B cell (primary cell): ENCODE data around the gene ZEB1. TPM values are rescaled to one million over a fixed set of nuclear protein-coding genes. Genes with fewer than 3 reads are reported as not detected.
A peak's percentile ranks its signal among the peaks of the same experiment; 100 is the strongest.

Experiments
- ATAC-seq: fragments of 200-7000 bp; cut with Tn5 transposase; one replicate; pipeline ENCODE4 v1.10.0; 2021; ENCODE audit warnings: low read depth, mild to moderate bottlenecking, moderate number of reproducible peaks, moderate library complexity
- CTCF ChIA-PET: fragments of 350-600 bp; sonication (Branson Sonifier 250); formaldehyde crosslinking; loops from one replicate; lab custom pipeline; 2021; ENCODE audit warnings: antibody characterized with exemption, inconsistent platforms; lab: Charles Lee
- POLR2A ChIA-PET: fragments of 350-600 bp; sonication (Branson Sonifier 250); formaldehyde crosslinking; loops from one replicate; lab custom pipeline; 2021; ENCODE audit warnings: antibody characterized with exemption; lab: Charles Lee
- DNase-seq: peaks from one replicate; pipeline ENCODE4 v3.0.0; 2013
- H2AFZ ChIP-seq: 2 replicates; pipeline ENCODE4 v1.6.1; 2012; ENCODE audit warnings: mild to moderate bottlenecking, low read depth, low read length; ENCODE audit not compliant: insufficient read depth, poor library complexity, severe bottlenecking
- H3K27ac ChIP-seq, 2 donors: 1 replicate in 1 of 2; 2 replicates in 1 of 2; pipeline ENCODE4 v1.5.1; 2012 to 2013; ENCODE audit warnings: low read length in 2 of 2, mild to moderate bottlenecking in 2 of 2, moderate library complexity in 1 of 2
- H3K27me3 ChIP-seq, 4 experiments: fragments of 200-600 bp in 1 of 4; sonication (generic) in 1 of 4; replicated peaks in 1 of 4; 1 replicate in 2 of 4; 2 replicates in 2 of 4; pipeline versions ENCODE4 v1.6.1 to v1.7.0; 2013 to 2016; ENCODE audit warnings: low read length in 3 of 4, mild to moderate bottlenecking in 2 of 4, mixed read lengths in 1 of 4, moderate library complexity in 1 of 4; ENCODE audit not compliant: insufficient read depth in 4 of 4, control insufficient read depth in 3 of 4; ENCODE audit errors: control extremely low read depth in 1 of 4
- H3K36me3 ChIP-seq, 2 experiments: replicated peaks in 1 of 2; 1 replicate in 1 of 2; 2 replicates in 1 of 2; pipeline versions ENCODE4 v1.6.1 to v1.7.1; 2013; ENCODE audit warnings: low read length in 1 of 2; ENCODE audit not compliant: insufficient read depth in 2 of 2, control insufficient read depth in 1 of 2; ENCODE audit errors: control extremely low read depth in 1 of 2, extremely low read depth in 1 of 2
- H3K4me1 ChIP-seq, 2 donors: fragments of 200-600 bp in 1 of 2; sonication (generic) in 1 of 2; 1 replicate in 1 of 2; 2 replicates in 1 of 2; pipeline versions ENCODE4 v1.5.1 to v1.6.1; 2013 to 2017; ENCODE audit warnings: low read length in 2 of 2; ENCODE audit not compliant: control insufficient read depth in 2 of 2, insufficient read depth in 2 of 2
- H3K4me2 ChIP-seq: replicated peaks from 2 replicates; pipeline ENCODE3; 2012; ENCODE audit warnings: mild to moderate bottlenecking, low read depth, low read length; ENCODE audit not compliant: poor library complexity, severe bottlenecking
- H3K4me3 ChIP-seq, 5 experiments: fragments of 200-600 bp in 1 of 5; sonication (generic) in 1 of 5; 1 replicate in 3 of 5; 2 replicates in 2 of 5; pipeline versions ENCODE4 v1.5.1 to v1.7.0; 2011 to 2016; ENCODE audit warnings: low read length in 4 of 5, mild to moderate bottlenecking in 4 of 5, low read depth in 2 of 5, control low read depth in 1 of 5, moderate library complexity in 1 of 5; ENCODE audit not compliant: insufficient read depth in 1 of 5; ENCODE audit errors: control extremely low read depth in 1 of 5, extremely low read depth in 1 of 5
- H3K79me2 ChIP-seq: fragments of 200-600 bp; sonication (generic); one replicate; pipeline ENCODE4 v1.6.0; 2016; ENCODE audit warnings: low read length; ENCODE audit not compliant: control insufficient read depth, insufficient read depth
- H3K9ac ChIP-seq: fragments of 200-600 bp; sonication (generic); 2 replicates; pipeline ENCODE4 v1.6.1; 2017; ENCODE audit warnings: mild to moderate bottlenecking, low read length, moderate library complexity
- H3K9me3 ChIP-seq, 3 donors: one replicate each; pipeline versions ENCODE4 v1.6.1 to v1.7.1; 2013; ENCODE audit warnings: low read length in 2 of 3; ENCODE audit not compliant: control insufficient read depth in 2 of 3, insufficient read depth in 1 of 3; ENCODE audit errors: control extremely low read depth in 1 of 3
- H4K20me1 ChIP-seq: 2 replicates; pipeline ENCODE4 v1.6.0; 2012; ENCODE audit warnings: mild to moderate bottlenecking, low read length; ENCODE audit not compliant: insufficient read depth, control insufficient read depth, poor library complexity, severe bottlenecking
- H3K27ac Mint-ChIP-seq: one replicate; pipeline ENCODE4 v1.8.0; 2021; ENCODE audit warnings: mixed read lengths
- H3K27me3 Mint-ChIP-seq: one replicate; pipeline ENCODE4 v1.8.0; 2021; ENCODE audit warnings: mixed read lengths
- H3K4me1 Mint-ChIP-seq: one replicate; pipeline ENCODE4 v1.8.0; 2021; ENCODE audit warnings: mixed read lengths
- H3K4me3 Mint-ChIP-seq: one replicate; pipeline ENCODE4 v1.8.0; 2021; ENCODE audit warnings: mixed read lengths
- H3K9me3 Mint-ChIP-seq: one replicate; pipeline ENCODE4 v1.8.0; 2022; ENCODE audit warnings: mixed read lengths; ENCODE audit not compliant: insufficient read depth
- EZH2 ChIP-seq: IDR thresholded peaks from 2 replicates; pipeline ENCODE4 v1.6.1; 2012; ENCODE audit warnings: borderline replicate concordance, low read depth, mild to moderate bottlenecking, moderate library complexity, low read length; ENCODE audit not compliant: insufficient read depth, poor library complexity, severe bottlenecking
- WGBS: methylation state at CpG from one replicate; pipeline ENCODE4 v1.1.5; 2013; ENCODE audit warnings: missing lambda C conversion rate; ENCODE audit not compliant: insufficient coverage; 5-methylcytosine and 5-hydroxymethylcytosine counted together
- intact Hi-C: fragments of 100-400 bp; cut with micrococcal nuclease; formaldehyde crosslinking; loops from one replicate; pipeline ENCODE4 v1.10.0; 2022
- polyA plus RNA-seq: library from polyadenylated mRNA; depleted of rRNA; stranded (reverse); fragments of >200 nt; gene quantifications from 2 replicates; pipeline ENCODE4 v1.2.3, GENCODE V29; 2012
- total RNA-seq, 2 donors: library from RNA; stranded (reverse); fragments of 120-200 nt in 1 of 2; gene quantifications; 1 replicate in 1 of 2; 2 replicates in 1 of 2; pipeline versions ENCODE4 v1.2.3 to v1.2.4, GENCODE V29; 2013 to 2022
- TF ChIP-seq, protein P1 (sequence below): fragments of 200-600 bp; IDR thresholded peaks from one replicate; pipeline ENCODE4 v1.8.0; 2022; ENCODE audit warnings: antibody characterized with exemption, mild to moderate bottlenecking

Gene ZEB1
- total and polyA plus RNA-seq, 2 donors (not counting 1 experiment from before 2014, with no cell fraction given) = 11.2 to 96.7 TPM

DNA sequence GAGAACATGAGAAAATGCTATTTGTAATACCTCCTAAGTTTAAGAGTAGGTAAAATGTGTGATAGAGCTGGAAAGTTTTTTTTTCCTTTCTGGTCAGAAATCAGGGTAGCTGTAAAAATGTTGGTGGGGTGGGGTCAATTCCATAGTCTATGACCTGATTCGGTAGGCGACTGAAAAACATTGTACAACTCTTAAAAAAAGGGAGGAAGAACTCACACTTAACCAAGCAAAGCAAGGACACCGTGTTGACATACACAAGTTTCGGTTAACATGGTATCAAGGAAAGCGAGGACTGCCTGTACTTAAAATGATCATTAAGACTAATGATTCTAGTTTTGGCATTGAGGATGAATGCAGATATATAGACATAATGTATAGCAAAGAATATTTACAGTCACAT is 1.8 kb upstream of the ZEB1 start:
- H3K36me3 ChIP-seq = no peaks in the 10 kb centered on the region
- H3K79me2 ChIP-seq = peaks cover 47% of the 10 kb centered on the region
- WGBS = no CpG with 5 or more reads among the region's 5 CpGs
- POLR2A ChIA-PET = no interaction called here
- CTCF ChIA-PET = no interaction called here
- H3K4me1 ChIP-seq = peaks cover 13 to 16% of the 10 kb centered on the region in 2 donors
- H3K9me3 ChIP-seq = no peaks in the 10 kb centered on the region
- no peak for TF ChIP-seq EZH2
- TF ChIP-seq, protein P1, sequence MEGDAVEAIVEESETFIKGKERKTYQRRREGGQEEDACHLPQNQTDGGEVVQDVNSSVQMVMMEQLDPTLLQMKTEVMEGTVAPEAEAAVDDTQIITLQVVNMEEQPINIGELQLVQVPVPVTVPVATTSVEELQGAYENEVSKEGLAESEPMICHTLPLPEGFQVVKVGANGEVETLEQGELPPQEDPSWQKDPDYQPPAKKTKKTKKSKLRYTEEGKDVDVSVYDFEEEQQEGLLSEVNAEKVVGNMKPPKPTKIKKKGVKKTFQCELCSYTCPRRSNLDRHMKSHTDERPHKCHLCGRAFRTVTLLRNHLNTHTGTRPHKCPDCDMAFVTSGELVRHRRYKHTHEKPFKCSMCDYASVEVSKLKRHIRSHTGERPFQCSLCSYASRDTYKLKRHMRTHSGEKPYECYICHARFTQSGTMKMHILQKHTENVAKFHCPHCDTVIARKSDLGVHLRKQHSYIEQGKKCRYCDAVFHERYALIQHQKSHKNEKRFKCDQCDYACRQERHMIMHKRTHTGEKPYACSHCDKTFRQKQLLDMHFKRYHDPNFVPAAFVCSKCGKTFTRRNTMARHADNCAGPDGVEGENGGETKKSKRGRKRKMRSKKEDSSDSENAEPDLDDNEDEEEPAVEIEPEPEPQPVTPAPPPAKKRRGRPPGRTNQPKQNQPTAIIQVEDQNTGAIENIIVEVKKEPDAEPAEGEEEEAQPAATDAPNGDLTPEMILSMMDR = no peak
- intact Hi-C loops = loop anchor here (5.0 to 10.0 kb wide), 3 partner anchors 612 to 1130 kb away; partner anchors contain the start of gene CCDC7
- Mint-ChIP-seq H3K9me3 (no peaks in the 10 kb centered on the region), H3K4me3 (peak overlapping the region; percentile 27), H3K27ac (peak overlapping the region; percentile 48), H3K27me3 (no peaks in the 10 kb centered on the region), H3K4me1 (peaks cover 30% of the 10 kb centered on the region)
- DNase-seq = no peak
- no peak overlapping the region for H2AFZ ChIP-seq
- H4K20me1 ChIP-seq = peaks cover 11% of the 10 kb centered on the region
- no peak overlapping the region for H3K9ac ChIP-seq
- no peak overlapping the region for H3K4me2 ChIP-seq
- ATAC-seq = no peak
- H3K27me3 ChIP-seq = no peaks in the 10 kb centered on the region
- no peak overlapping the region for H3K27ac ChIP-seq
- H3K4me3 ChIP-seq = no peak overlapping the region

DNA sequence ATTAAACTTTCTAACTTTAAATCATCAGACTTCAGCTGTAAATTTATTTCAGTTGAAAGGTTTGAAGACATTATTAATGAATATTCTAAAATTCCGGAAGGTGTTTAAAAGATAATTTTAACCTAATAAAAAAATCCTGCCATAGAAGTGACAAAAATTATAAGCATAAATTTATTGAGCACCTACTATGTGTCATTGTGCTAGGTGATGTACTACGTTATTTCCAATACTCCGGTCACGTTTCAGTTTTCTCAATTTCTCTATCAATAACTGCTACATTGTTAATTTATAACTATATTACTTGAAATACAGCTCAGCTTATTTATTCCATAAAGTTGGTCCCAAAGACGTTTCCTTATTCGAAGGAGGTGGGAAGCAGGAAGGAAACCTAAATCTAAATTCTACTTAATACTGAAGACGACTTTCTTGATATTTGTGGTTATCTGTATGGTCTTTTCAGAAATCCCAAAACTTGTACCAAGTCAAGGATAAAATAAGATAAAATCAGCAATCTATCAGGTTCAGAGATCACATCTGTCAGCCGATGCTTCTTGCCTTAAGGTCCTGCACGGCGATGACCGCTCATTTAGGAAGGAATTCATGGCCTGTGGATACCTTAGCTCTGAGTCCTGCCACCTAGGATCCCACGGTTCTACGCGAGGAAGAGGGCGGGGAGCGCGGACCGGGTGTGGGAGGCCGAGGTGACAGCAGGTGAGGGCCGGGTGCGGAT is 1.2 kb upstream of the ZEB1 start:
- CTCF ChIA-PET = no interaction called here
- Histone ChIP-seq H3K9ac (peak overlapping the region; percentile 92), H3K4me2 (peak overlapping the region; percentile 85), H3K27ac (peak overlapping the region; percentile 89 to 97), H3K36me3 (no peaks in the 10 kb centered on the region), H4K20me1 (peaks cover 11% of the 10 kb centered on the region), H3K4me3 (peak overlapping the region; percentile 52 to 95 (median 89)), H3K27me3 (no peaks in the 10 kb centered on the region), H3K9me3 (no peaks in the 10 kb centered on the region), H3K4me1 (peaks cover 13 to 16% of the 10 kb centered on the region in 2 donors), H2AFZ (peak overlapping the region; percentile 75), H3K79me2 (peaks cover 53% of the 10 kb centered on the region)
- Mint-ChIP-seq H3K27me3 (no peaks in the 10 kb centered on the region), H3K4me3 (peak overlapping the region; percentile 96), H3K27ac (peak overlapping the region; percentile 98), H3K4me1 (peaks cover 36% of the 10 kb centered on the region), H3K9me3 (no peaks in the 10 kb centered on the region)
- POLR2A ChIA-PET = interaction anchor here (1.0 to 1.3 kb wide), 3 partner anchors 9 to 286 kb away, joined by 3 to 9 read pairs (median 6); partner anchors contain the start of gene ZNF438
- ATAC-seq (no peak), DNase-seq (no peak)
- intact Hi-C loops = loop anchor here (2.0 to 10.0 kb wide), 4 partner anchors 613 to 1129 kb away; partner anchors contain the start of genes CCDC7 and KIF5B
- no peak for TF ChIP-seq EZH2
- TF ChIP-seq, protein P1 = no peak
- WGBS = 3% methylated on average over 14 of the region's 21 CpGs
